ENCODE measurements around the gene AKR1C2. TPM values are rescaled to one million over a fixed set of nuclear protein-coding genes. Genes with fewer than 3 reads are reported as not detected.
"Not testable (repeated sequence)": the region's sequence is repeated elsewhere in the genome, so short reads cannot be mapped to it uniquely, and the experiment has no call there.

The AKR1C2 gene
- total RNA-seq, 4 donors from 2014 or later: 13.5 to 48.3 (median 17.7) TPM

DNA sequence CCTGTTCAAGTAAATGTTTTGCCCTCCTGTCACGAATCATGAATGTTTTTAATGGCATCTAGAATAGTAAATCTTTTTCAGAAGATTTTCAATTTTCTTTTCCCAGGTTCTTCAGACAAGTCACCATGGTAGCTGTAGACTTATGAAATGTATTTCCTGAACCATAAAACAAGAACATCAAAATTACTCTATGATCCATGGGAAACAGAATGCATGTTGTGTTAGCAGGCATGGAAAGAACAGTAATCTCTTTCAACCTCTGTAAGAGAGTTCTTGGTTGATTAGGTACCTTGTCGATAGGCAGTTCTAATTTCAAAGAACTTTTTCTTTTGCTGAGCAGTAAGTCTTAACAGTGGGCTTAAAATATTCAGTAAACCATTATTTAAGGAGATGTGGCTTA, 22.9 kb downstream of the AKR1C2 start:
- H3K9me3 ChIP-seq: no peaks in the 10 kb centered on the region
- peak overlapping the region in 1 of 4 donors; percentile 39 for H3K27ac ChIP-seq
- TF ChIP-seq POLR2A (IDR thresholded peaks at IDR 0.05) (no peak), EP300 (IDR thresholded peaks at IDR 0.05) (no peak), POLR2AphosphoS5 (IDR thresholded peaks at IDR 0.05) (no peak)
- TF ChIP-seq, protein P1, sequence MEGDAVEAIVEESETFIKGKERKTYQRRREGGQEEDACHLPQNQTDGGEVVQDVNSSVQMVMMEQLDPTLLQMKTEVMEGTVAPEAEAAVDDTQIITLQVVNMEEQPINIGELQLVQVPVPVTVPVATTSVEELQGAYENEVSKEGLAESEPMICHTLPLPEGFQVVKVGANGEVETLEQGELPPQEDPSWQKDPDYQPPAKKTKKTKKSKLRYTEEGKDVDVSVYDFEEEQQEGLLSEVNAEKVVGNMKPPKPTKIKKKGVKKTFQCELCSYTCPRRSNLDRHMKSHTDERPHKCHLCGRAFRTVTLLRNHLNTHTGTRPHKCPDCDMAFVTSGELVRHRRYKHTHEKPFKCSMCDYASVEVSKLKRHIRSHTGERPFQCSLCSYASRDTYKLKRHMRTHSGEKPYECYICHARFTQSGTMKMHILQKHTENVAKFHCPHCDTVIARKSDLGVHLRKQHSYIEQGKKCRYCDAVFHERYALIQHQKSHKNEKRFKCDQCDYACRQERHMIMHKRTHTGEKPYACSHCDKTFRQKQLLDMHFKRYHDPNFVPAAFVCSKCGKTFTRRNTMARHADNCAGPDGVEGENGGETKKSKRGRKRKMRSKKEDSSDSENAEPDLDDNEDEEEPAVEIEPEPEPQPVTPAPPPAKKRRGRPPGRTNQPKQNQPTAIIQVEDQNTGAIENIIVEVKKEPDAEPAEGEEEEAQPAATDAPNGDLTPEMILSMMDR (IDR thresholded peaks at IDR 0.05): no peak
- H3K4me3 ChIP-seq: no peak overlapping the region
- no peak for ATAC-seq
- H3K4me1 ChIP-seq: peaks cover 0 to 25% (median 8%) of the 10 kb centered on the region in 3 donors
- 87% methylated on average over 2 of the region's 2 CpGs; no CpG with 5 or more reads in 1 of the 2 donors for WGBS, 2 donors (ENCODE audit: low coverage in 1 of 2)
- no peaks in the 10 kb centered on the region for H3K27me3 ChIP-seq
- H3K36me3 ChIP-seq: peaks cover 0 to 27% of the 10 kb centered on the region in 2 donors

DNA sequence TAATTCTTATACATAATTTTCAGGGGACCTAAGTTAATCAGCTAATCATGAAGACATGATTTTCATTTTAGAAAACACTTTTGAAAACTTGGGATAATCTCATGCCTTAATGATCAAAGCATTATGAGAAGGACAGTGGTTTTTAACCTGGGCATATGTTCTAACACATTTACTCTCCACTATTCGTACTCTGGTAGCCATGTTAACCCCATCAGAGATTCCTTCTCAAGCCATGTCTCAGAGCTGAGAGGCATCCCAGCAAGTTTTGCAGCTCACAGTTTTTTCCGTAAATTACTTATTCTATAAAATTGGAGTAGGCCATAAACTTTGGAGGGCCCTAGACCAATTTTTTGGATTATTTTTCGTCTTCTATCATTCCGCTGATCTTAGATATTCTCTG, 24.8 kb downstream of the AKR1C2 start:
- ATAC-seq: no peak
- Histone ChIP-seq H3K27ac (no peak overlapping the region), H3K27me3 (no peaks in the 10 kb centered on the region), H3K36me3 (peaks cover 0 to 37% of the 10 kb centered on the region in 2 donors), H3K4me1 (peaks cover 0 to 14% (median 0%) of the 10 kb centered on the region in 3 donors), H3K4me3 (no peak overlapping the region), H3K9me3 (no peaks in the 10 kb centered on the region)
- 95 to 98% methylated on average over 4 of the region's 4 CpGs for WGBS, 2 donors (ENCODE audit: low coverage in 1 of 2)
- TF ChIP-seq EP300 (IDR thresholded peaks at IDR 0.05) (no peak), POLR2AphosphoS5 (IDR thresholded peaks at IDR 0.05) (no peak), POLR2A (IDR thresholded peaks at IDR 0.05) (no peak)
- TF ChIP-seq, protein P1 (IDR thresholded peaks at IDR 0.05): no peak

DNA sequence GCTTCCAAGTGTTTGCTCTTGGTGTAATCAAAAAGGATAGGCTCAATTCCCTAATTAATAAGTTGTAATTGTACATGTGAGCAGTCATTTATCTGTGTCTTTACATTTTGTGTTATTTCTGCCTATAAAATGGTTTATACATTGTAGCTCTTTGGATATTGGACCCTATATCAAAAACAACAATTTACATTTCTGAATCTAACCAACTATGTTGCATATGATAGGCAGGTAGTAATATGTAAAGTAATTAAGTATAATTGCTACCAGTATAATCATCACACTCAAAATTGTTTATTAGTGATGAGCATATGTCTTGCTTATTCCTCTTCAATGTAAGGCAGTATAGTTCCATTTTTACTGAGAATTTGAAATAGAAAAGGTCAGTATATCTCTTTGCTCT, 26.6 kb downstream of the AKR1C2 start:
- no peak for ATAC-seq
- no peak overlapping the region for H3K27ac ChIP-seq
- H3K36me3 ChIP-seq: peaks cover 0 to 53% of the 10 kb centered on the region in 2 donors
- peaks cover 0 to 11% (median 0%) of the 10 kb centered on the region in 3 donors for H3K4me1 ChIP-seq
- H3K27me3 ChIP-seq: no peaks in the 10 kb centered on the region
- TF ChIP-seq POLR2AphosphoS5 (IDR thresholded peaks at IDR 0.05): no peak
- TF ChIP-seq, protein P1 (IDR thresholded peaks at IDR 0.05): no peak
- TF ChIP-seq EP300 (IDR thresholded peaks at IDR 0.05): no peak
- no peak for TF ChIP-seq POLR2A (IDR thresholded peaks at IDR 0.05)
- no peaks in the 10 kb centered on the region for H3K9me3 ChIP-seq
- H3K4me3 ChIP-seq: no peak overlapping the region

DNA sequence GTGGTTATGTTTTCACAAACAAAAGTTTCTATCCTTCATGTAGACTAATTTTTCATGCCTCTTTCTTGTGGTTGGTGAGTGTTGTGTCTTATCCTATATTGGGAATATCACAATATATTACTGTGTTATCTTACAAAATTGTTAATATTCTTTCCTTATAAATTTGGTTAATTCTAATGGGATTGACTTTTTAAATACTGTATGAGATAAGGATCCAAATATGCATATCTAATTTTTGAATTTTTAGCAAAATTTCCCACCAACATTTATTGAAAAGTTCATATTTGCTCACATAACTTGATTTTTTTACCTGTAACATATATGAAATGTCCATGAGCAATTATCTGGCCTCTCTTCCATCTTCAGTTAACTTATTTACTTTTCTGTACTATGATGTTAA, 29.3 kb downstream of the AKR1C2 start:
- H3K4me1 ChIP-seq, H3K27ac ChIP-seq, H3K9me3 ChIP-seq, H3K4me3 ChIP-seq, H3K27me3 ChIP-seq, ATAC-seq: not testable (repeated sequence)
- H3K36me3 ChIP-seq: peaks cover 0 to 64% of the 10 kb centered on the region in 2 donors

DNA sequence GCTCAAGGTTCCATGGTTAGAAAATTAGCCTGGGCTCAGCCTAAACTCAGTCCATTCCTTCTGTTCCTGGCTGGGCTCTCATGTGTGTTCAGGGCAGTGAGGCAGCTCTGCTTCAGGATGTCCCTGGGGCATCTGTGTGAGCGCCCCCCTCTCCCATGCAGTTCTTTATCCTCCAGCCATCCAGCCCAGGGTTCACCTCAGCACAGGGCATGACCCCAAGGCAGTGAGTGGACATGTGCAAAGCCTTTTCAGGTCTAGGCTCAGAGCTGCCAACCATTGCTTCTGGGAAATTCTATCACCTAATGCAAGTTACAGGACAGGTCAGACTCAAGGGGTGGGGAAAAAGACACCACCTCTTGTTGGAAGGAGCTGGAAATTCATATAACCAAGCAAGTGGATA, 30.4 kb downstream of the AKR1C2 start:
- H3K4me3 ChIP-seq, H3K27ac ChIP-seq, ATAC-seq, H3K9me3 ChIP-seq, H3K4me1 ChIP-seq, H3K27me3 ChIP-seq: not testable (repeated sequence)
- no CpG with 5 or more reads among the region's 1 CpG for WGBS, 2 donors (ENCODE audit: low coverage in 1 of 2)
- peaks cover 0 to 67% of the 10 kb centered on the region in 2 donors for H3K36me3 ChIP-seq

DNA sequence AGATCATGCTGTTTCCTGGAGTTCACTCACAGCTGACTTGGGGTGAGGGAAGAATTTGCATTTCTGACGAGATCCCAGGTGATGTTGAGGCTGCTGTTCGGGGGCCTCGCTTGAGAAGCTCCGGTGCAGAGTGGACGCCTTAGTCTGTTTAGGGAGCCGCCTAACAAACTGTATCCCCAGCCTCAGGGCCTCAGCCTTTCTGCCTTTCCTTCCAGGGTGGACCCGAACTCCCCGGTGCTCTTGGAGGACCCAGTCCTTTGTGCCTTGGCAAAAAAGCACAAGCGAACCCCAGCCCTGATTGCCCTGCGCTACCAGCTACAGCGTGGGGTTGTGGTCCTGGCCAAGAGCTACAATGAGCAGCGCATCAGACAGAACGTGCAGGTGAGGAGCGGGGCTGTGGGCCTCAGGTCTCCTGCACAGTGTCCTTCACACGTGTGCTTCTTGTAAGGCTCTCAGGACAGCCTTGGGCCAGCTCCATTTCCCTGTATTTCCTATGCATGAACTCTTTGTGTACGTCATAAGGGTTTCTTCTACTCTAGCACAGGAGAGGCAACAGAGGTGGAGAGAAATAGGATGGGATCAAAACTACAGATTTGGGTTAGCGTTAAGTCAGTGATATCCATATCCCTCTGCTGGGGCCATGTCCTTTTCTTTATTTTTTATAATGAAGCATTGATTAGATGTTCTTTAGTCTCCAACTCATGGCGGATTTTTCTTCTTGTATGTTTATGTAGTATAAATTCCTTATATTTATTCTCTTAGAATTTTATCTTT, 31.1 kb downstream of the AKR1C2 start:
- 100% methylated on average over 2 of the region's 18 CpGs for WGBS, 2 donors (ENCODE audit: low coverage in 1 of 2)
- not testable (repeated sequence) for H3K27ac ChIP-seq, H3K4me1 ChIP-seq, H3K4me3 ChIP-seq, H3K27me3 ChIP-seq, ATAC-seq, H3K9me3 ChIP-seq
- H3K36me3 ChIP-seq: peaks cover 0 to 69% of the 10 kb centered on the region in 2 donors

DNA sequence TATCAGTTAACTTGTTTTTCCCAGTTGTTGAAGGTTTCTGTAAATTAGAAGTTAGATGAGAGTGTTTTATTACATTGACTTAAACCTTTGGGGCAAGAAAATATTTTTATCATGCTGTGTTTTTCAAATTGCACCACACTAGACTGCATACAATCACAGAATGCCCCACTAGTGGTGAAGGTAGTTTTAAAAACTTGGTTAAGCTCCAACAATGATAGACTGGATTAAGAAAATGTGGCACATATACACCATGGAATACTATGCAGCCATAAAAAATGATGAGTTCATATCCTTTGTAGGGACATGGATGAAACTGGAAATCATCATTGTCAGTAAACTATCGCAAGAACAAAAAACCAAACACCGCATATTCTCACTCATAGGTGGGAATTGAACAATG, 33.3 kb downstream of the AKR1C2 start:
- H3K27ac ChIP-seq, H3K4me3 ChIP-seq, ATAC-seq, H3K4me1 ChIP-seq, H3K9me3 ChIP-seq, H3K27me3 ChIP-seq: not testable (repeated sequence)
- WGBS, 2 donors (ENCODE audit: low coverage in 1 of 2): 90 to 93% methylated on average over 2 of the region's 2 CpGs
- H3K36me3 ChIP-seq: peaks cover 0 to 63% of the 10 kb centered on the region in 2 donors

DNA sequence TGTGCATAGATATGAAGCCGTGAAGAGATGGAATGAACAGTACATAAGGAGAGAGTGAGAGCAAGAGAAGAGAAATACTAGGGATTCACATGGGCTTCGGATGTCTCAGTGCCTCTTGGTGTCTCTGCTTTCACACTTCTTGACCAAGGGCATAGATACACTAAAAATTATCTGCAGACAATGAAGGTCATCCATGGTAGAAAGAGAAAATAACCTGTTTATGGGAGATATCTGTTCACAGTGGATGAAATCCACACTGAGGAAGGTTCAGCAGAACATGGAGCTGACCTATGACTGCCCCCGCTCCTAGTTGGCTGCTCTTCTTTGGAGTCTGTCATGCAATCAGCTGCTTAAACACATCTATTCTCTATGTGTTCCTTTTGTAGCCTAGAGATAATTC, 34.4 kb downstream of the AKR1C2 start:
- peaks cover 0 to 59% of the 10 kb centered on the region in 2 donors for H3K36me3 ChIP-seq
- not testable (repeated sequence) for H3K27ac ChIP-seq, H3K9me3 ChIP-seq, H3K4me3 ChIP-seq, ATAC-seq, H3K27me3 ChIP-seq
- peaks cover 0 to 14% (median 0%) of the 10 kb centered on the region in 3 donors for H3K4me1 ChIP-seq
- WGBS, 2 donors (ENCODE audit: low coverage in 1 of 2): 94 to 97% methylated on average over 3 of the region's 3 CpGs

DNA sequence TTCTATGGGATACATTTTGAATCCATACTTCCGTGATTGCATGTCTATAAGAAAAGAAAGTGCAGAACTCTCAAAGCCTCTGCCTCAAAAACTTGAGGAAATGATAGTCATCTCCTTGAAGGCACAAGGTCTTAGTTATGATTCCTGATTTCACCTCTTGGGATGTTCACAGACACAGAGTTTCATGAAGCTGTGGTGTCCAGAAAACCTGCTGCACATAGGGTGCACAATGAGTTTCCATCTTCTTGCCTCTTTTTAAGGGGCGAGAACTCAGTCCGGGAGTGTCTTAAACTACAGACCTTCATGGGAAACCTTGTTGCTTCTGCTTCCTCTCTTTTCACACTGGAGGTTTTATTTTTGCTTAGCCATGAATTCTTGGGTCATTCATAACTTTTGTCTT, 36.5 kb downstream of the AKR1C2 start:
- H3K36me3 ChIP-seq: peaks cover 0 to 40% of the 10 kb centered on the region in 2 donors
- H3K27me3 ChIP-seq, H3K4me3 ChIP-seq, H3K27ac ChIP-seq, ATAC-seq, H3K9me3 ChIP-seq: not testable (repeated sequence)
- peaks cover 0 to 16% (median 0%) of the 10 kb centered on the region in 3 donors for H3K4me1 ChIP-seq
- WGBS, 2 donors (ENCODE audit: low coverage in 1 of 2): 93 to 97% methylated on average over 3 of the region's 3 CpGs

DNA sequence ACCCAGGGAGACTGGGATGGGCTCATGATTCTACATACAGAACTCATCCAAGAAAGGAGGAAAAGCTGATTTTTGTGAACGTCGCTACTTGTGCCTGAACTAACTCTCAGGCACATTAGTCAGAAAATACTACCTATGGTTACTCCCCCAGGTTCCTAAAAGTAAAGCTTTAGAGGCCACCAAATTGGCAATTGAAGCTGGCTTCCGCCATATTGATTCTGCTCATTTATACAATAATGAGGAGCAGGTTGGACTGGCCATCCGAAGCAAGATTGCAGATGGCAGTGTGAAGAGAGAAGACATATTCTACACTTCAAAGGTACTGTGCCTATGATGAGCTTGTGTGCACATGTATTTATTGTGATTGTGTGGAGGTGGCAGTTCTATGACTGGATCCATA, 37.9 kb downstream of the AKR1C2 start:
- Histone ChIP-seq H3K4me3 (peak overlapping the region; percentile 49 to 68), H3K36me3 (peaks cover 0 to 38% of the 10 kb centered on the region in 2 donors), H3K4me1 (peaks cover 0 to 16% (median 0%) of the 10 kb centered on the region in 3 donors)
- ATAC-seq, H3K27ac ChIP-seq, H3K9me3 ChIP-seq, H3K27me3 ChIP-seq: not testable (repeated sequence)
- WGBS, 2 donors (ENCODE audit: low coverage in 1 of 2): 100% methylated on average over 3 to 4 of the region's 4 CpGs
